ENCODE data around the gene BTF3L4.

GRCh38 chr1:52059888-52060287 is 3.8 kb downstream of the BTF3L4 start:
- TF ChIP-seq POLR2A (IDR thresholded peaks at IDR 0.05) (no peak), EP300 (IDR thresholded peaks at IDR 0.05) (no peak)
